ENCODE data around the gene CSRP1. TPM values are rescaled to one million over a fixed set of nuclear protein-coding genes. Genes with fewer than 3 reads are reported as not detected.

The CSRP1 gene
- total and polyA plus RNA-seq, 9 of the 15 experiments (the other 6 are each of a cell fraction or from before 2014, with no cell fraction given), result 6.8 to 39.4 (median 23.7) TPM

DNA sequence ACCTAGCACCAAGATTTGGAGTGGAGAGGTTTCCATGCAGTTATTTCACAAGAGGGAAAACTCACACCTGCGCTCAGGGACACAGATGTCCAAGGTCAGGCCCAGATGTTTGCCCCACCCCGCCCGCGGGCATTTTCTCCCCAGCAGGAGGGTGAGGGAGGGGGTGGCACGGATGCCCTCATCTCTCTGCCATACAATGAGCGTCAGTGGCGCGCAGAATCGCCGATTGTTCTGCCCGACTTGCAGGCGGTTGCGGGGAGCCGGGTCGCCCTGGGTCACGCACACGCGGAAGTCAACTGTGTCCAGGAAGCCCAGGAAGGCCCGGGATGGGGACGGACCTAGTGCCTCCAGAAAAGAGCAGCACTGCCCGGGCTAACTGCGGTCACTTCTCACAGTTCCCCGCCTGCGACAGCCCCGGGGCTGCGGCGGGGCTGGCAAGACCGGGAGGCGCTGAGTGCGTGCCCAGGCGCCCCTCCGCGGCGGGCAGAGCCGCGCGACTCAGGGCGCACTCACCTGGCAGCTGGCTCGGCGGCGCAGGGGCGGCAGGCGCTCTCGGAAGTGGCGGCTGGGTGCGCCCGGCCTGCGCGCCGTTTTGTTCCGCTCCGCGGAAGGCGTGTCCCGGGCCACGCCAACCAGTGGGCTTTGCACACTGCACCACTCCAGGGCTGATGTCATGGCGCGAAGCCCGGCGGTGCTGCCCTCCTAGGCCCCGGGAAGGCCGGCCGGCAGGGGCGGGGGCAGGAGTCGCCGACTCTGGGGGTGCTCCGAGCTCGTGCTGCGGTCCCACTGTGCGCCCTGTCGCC lies at the start of gene CSRP1 (continued):
- TF ChIP-seq, protein P1, sequence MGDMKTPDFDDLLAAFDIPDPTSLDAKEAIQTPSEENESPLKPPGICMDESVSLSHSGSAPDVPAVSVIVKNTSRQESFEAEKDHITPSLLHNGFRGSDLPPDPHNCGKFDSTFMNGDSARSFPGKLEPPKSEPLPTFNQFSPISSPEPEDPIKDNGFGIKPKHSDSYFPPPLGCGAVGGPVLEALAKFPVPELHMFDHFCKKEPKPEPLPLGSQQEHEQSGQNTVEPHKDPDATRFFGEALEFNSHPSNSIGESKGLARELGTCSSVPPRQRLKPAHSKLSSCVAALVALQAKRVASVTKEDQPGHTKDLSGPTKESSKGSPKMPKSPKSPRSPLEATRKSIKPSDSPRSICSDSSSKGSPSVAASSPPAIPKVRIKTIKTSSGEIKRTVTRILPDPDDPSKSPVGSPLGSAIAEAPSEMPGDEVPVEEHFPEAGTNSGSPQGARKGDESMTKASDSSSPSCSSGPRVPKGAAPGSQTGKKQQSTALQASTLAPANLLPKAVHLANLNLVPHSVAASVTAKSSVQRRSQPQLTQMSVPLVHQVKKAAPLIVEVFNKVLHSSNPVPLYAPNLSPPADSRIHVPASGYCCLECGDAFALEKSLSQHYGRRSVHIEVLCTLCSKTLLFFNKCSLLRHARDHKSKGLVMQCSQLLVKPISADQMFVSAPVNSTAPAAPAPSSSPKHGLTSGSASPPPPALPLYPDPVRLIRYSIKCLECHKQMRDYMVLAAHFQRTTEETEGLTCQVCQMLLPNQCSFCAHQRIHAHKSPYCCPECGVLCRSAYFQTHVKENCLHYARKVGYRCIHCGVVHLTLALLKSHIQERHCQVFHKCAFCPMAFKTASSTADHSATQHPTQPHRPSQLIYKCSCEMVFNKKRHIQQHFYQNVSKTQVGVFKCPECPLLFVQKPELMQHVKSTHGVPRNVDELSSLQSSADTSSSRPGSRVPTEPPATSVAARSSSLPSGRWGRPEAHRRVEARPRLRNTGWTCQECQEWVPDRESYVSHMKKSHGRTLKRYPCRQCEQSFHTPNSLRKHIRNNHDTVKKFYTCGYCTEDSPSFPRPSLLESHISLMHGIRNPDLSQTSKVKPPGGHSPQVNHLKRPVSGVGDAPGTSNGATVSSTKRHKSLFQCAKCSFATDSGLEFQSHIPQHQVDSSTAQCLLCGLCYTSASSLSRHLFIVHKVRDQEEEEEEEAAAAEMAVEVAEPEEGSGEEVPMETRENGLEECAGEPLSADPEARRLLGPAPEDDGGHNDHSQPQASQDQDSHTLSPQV (IDR thresholded peaks at IDR 0.05), result peak; percentile 80; the same call in 1 of the 2 replicates
- TF ChIP-seq ZNF512 (tag; IDR thresholded peaks at IDR 0.05), result no peak
- TF ChIP-seq GTF2A2 (tag; IDR thresholded peaks at IDR 0.05), result peak; percentile 56; the same call in 1 of the 2 replicates
- TF ChIP-seq PHF21A (IDR thresholded peaks at IDR 0.05; ENCODE audit: borderline replicate concordance, low read depth), result no peak
- no peak for TF ChIP-seq RBM14 (IDR thresholded peaks at IDR 0.05; ENCODE audit: borderline replicate concordance, insufficient read depth, low read depth, low read length)
- 0 out of 2 replicates have a peak, but pooled peaks have one; percentile 27 for TF ChIP-seq ETS1 (conservative IDR thresholded peaks at IDR 0.05; ENCODE audit: control insufficient read depth, low read depth, low read length)
- TF ChIP-seq THRA (IDR thresholded peaks at IDR 0.05), result no peak
- TF ChIP-seq SIN3A (IDR thresholded peaks at IDR 0.05; ENCODE audit: borderline replicate concordance in 2 of 2, control insufficient read depth in 1 of 2, low read depth in 2 of 2, low read length in 2 of 2), result peak in 1 of 2 experiments; percentile 26; a peak in 1 of 4 replicates
- TF ChIP-seq, protein P2, sequence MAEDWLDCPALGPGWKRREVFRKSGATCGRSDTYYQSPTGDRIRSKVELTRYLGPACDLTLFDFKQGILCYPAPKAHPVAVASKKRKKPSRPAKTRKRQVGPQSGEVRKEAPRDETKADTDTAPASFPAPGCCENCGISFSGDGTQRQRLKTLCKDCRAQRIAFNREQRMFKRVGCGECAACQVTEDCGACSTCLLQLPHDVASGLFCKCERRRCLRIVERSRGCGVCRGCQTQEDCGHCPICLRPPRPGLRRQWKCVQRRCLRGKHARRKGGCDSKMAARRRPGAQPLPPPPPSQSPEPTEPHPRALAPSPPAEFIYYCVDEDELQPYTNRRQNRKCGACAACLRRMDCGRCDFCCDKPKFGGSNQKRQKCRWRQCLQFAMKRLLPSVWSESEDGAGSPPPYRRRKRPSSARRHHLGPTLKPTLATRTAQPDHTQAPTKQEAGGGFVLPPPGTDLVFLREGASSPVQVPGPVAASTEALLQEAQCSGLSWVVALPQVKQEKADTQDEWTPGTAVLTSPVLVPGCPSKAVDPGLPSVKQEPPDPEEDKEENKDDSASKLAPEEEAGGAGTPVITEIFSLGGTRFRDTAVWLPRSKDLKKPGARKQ (CRISPR knock-in tag; IDR thresholded peaks at IDR 0.05), result no peak; the same call in 1 of the 2 replicates
- no peak for TF ChIP-seq ATF1 (CRISPR knock-in tag; IDR thresholded peaks at IDR 0.05)
- TF ChIP-seq ATF1 (tag; IDR thresholded peaks at IDR 0.05), result peak; percentile 71
- peak; percentile 42; the same call in 1 of the 2 replicates for TF ChIP-seq MTF1 (CRISPR knock-in tag; IDR thresholded peaks at IDR 0.05; ENCODE audit: borderline replicate concordance)
- TF ChIP-seq NR2F6 (CRISPR knock-in tag; IDR thresholded peaks at IDR 0.05), result no peak
- TF ChIP-seq SIN3B (IDR thresholded peaks at IDR 0.05; ENCODE audit: low read depth), result peak; percentile 41; the same call in 1 of the 2 replicates
- TF ChIP-seq SRSF3 (IDR thresholded peaks at IDR 0.05; ENCODE audit: insufficient read depth, low read length), result no peak
- TF ChIP-seq U2AF2 (optimal IDR thresholded peaks at IDR 0.05; ENCODE audit: low read depth, low read length), result no peak
